Measurements from ENCODE around the gene RBM15B.

DNA sequence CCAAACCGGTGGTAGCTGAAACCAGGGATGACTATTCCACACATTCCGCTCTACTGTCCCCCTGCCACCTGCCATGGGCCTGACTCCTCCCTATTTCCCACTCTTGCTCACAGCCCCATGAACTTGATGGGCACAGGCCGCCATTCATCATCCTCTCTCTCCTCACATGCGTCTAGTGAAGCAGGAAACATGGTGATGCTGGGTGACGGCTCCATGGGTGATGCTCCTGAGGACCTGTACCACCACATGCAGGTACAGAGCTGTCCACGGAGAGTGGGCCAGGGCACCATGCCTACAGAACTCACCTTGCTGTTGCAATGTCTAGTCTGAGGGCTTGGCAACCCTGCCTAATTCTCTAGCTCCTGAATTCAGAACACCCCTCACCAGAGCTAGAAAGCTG is 29.3 kb upstream of the RBM15B start:
- TF ChIP-seq, protein P1, sequence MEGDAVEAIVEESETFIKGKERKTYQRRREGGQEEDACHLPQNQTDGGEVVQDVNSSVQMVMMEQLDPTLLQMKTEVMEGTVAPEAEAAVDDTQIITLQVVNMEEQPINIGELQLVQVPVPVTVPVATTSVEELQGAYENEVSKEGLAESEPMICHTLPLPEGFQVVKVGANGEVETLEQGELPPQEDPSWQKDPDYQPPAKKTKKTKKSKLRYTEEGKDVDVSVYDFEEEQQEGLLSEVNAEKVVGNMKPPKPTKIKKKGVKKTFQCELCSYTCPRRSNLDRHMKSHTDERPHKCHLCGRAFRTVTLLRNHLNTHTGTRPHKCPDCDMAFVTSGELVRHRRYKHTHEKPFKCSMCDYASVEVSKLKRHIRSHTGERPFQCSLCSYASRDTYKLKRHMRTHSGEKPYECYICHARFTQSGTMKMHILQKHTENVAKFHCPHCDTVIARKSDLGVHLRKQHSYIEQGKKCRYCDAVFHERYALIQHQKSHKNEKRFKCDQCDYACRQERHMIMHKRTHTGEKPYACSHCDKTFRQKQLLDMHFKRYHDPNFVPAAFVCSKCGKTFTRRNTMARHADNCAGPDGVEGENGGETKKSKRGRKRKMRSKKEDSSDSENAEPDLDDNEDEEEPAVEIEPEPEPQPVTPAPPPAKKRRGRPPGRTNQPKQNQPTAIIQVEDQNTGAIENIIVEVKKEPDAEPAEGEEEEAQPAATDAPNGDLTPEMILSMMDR (IDR thresholded peaks at IDR 0.05), result no peak
- no peak for TF ChIP-seq POLR2A (IDR thresholded peaks at IDR 0.05)

Measured in body of pancreas (tissue), 4 donors.